A549 (cell line): ENCODE data around the gene EPN1. TPM values are rescaled to one million over a fixed set of nuclear protein-coding genes. Genes with fewer than 3 reads are reported as not detected.

ENCODE experiments used
- ATAC-seq, 2 experiments: fragments of 200-7000 bp in 1 of 2; fragments of >200 bp in 1 of 2; cut with Nextera tagmentation in 1 of 2; cut with Tn5 transposase in 1 of 2; 3 replicates each; pipeline versions ENCODE4 v1.8.0 to v1.9.1; 2018 to 2020; ENCODE audit warnings: mild to moderate bottlenecking in 1 of 2, moderate library complexity in 1 of 2
- CTCF ChIA-PET: fragments of 300-600 bp; sonication (Branson Sonifier 250); formaldehyde crosslinking; extraction: SDS; loops from one replicate; lab custom pipeline; 2021; ENCODE audit warnings: antibody characterized with exemption, inconsistent platforms; lab: Yijun Ruan, JAX
- POLR2A ChIA-PET: fragments of 350-600 bp; formaldehyde crosslinking; extraction: SDS; loops from one replicate; lab custom pipeline; 2021; ENCODE audit warnings: antibody characterized with exemption, inconsistent platforms; lab: Yijun Ruan, JAX
- DNase-seq, 2 experiments: peaks; one replicate each; pipeline versions ENCODE4 v3.0.0 to v3.0.0-alpha.2; 2011 to 2016; ENCODE audit warnings: low read depth in 1 of 2, low spot score in 1 of 2
- FAIRE-seq: peaks from 2 replicates; lab custom pipeline; 2011; peaks lifted over from hg19 to GRCh38; lab: Jason Lieb, UNC
- H3K27ac ChIP-seq, 2 experiments: fragments of >200 bp; sonication (Bioruptor Twin); formaldehyde crosslinking; 3 replicates each; pipeline ENCODE4 v1.5.1; 2016 to 2017
- H3K4me1 ChIP-seq: fragments of >200 bp; sonication (Bioruptor Twin); formaldehyde crosslinking; 3 replicates; pipeline ENCODE4 v1.6.1; 2016
- H3K4me2 ChIP-seq: fragments of >200 bp; sonication (Bioruptor Twin); formaldehyde crosslinking; 3 replicates; pipeline ENCODE4 v1.6.1; 2016
- H3K4me3 ChIP-seq: fragments of >200 bp; sonication (Bioruptor Twin); formaldehyde crosslinking; 3 replicates; pipeline ENCODE4 v1.5.1; 2016
- H3K9me3 ChIP-seq: fragments of >200 bp; sonication (Bioruptor Twin); formaldehyde crosslinking; 3 replicates; pipeline ENCODE4 v1.6.1; 2016
- CEBPB ChIP-seq, 2 experiments: fragments of >200 bp in 1 of 2; sonication (Bioruptor Twin) in 1 of 2; formaldehyde crosslinking in 1 of 2; IDR thresholded peaks; 2 replicates each; pipeline ENCODE4 v1.6.1; 2012 to 2016
- CHD2 ChIP-seq: fragments of 150-350 bp; IDR thresholded peaks from 2 replicates; pipeline ENCODE4 v1.6.1; 2014; ENCODE audit warnings: low read length; ENCODE audit not compliant: partially characterized antibody
- CTCF ChIP-seq: fragments of >200 bp; sonication (Bioruptor Twin); formaldehyde crosslinking; IDR thresholded peaks from 3 replicates; pipeline ENCODE4 v1.5.1; 2016
- EHMT2 ChIP-seq: fragments of 200-600 bp; sonication (generic); IDR thresholded peaks from 2 replicates; pipeline ENCODE4 v1.6.1; 2016; ENCODE audit warnings: antibody characterized with exemption, low read depth, mild to moderate bottlenecking, moderate library complexity
- ESRRA ChIP-seq: fragments of 150-350 bp; IDR thresholded peaks from 2 replicates; pipeline ENCODE4 v1.6.1; 2014; ENCODE audit warnings: mild to moderate bottlenecking, low read length, borderline replicate concordance
- FOSB ChIP-seq: fragments of 250-450 bp; sonication (Bioruptor Pico); IDR thresholded peaks from 2 replicates; pipeline ENCODE4 v1.5.0; 2020; ENCODE audit warnings: mild to moderate bottlenecking, moderate library complexity
- FOSL2 ChIP-seq, 2 experiments: fragments of 450-650 bp in 1 of 2; fragments of >200 bp in 1 of 2; sonication (Bioruptor Twin) in 1 of 2; formaldehyde crosslinking; IDR thresholded peaks; 2 replicates each; pipeline versions ENCODE4 v1.5.0 to v1.6.1; 2016 to 2020; ENCODE audit warnings: mild to moderate bottlenecking in 1 of 2, moderate library complexity in 1 of 2
- GATA3 ChIP-seq: IDR thresholded peaks from 2 replicates; pipeline ENCODE4 v1.6.1; 2012; ENCODE audit warnings: borderline replicate concordance
- HEYL ChIP-seq: fragments of 250-450 bp; sonication (Bioruptor Pico); IDR thresholded peaks from 2 replicates; pipeline ENCODE4 v1.8.0; 2021; ENCODE audit warnings: mild to moderate bottlenecking, moderate library complexity
- HOXA7 ChIP-seq: fragments of 250-450 bp; sonication (Bioruptor Pico); IDR thresholded peaks from 2 replicates; pipeline ENCODE4 v1.5.0; 2020; ENCODE audit warnings: mild to moderate bottlenecking, moderate library complexity
- HOXB13 ChIP-seq: fragments of 250-450 bp; sonication (Bioruptor Pico); IDR thresholded peaks from 2 replicates; pipeline ENCODE4 v1.5.0; 2020; ENCODE audit warnings: low read depth, mild to moderate bottlenecking, moderate library complexity
- KDM1A ChIP-seq: fragments of 200-600 bp; sonication (generic); IDR thresholded peaks from 2 replicates; pipeline ENCODE4 v1.6.1; 2016; ENCODE audit warnings: low read depth, mild to moderate bottlenecking
- MAFK ChIP-seq: fragments of 450-650 bp; IDR thresholded peaks from 2 replicates; pipeline ENCODE4 v1.6.1; 2014; ENCODE audit not compliant: partially characterized antibody
- NFE2L2 ChIP-seq: fragments of 150-350 bp; conservative IDR thresholded peaks from 2 replicates; pipeline ENCODE4 v1.6.1; 2014; ENCODE audit warnings: low read length
- NPAS2 ChIP-seq: fragments of 250-450 bp; sonication (Bioruptor Pico); IDR thresholded peaks from 2 replicates; pipeline ENCODE4 v1.8.0; 2022; ENCODE audit warnings: mild to moderate bottlenecking, moderate library complexity, borderline replicate concordance
- RAD21 ChIP-seq, 2 experiments: fragments of >200 bp in 1 of 2; sonication (Bioruptor Twin) in 1 of 2; formaldehyde crosslinking in 1 of 2; IDR thresholded peaks in 1 of 2; conservative IDR thresholded peaks in 1 of 2; 2 replicates in 1 of 2; 3 replicates in 1 of 2; pipeline ENCODE4 v1.6.1; 2012 to 2018; ENCODE audit warnings: inconsistent platforms in 1 of 2
- RCOR1 ChIP-seq: fragments of 150-350 bp; IDR thresholded peaks from 2 replicates; pipeline ENCODE4 v1.6.1; 2014; ENCODE audit warnings: antibody characterized with exemption, low read length, low read depth
- RFX5 ChIP-seq: fragments of 450-650 bp; IDR thresholded peaks from 2 replicates; pipeline ENCODE4 v1.7.1; 2014; ENCODE audit warnings: antibody characterized with exemption, mild to moderate bottlenecking, moderate library complexity
- SMC3 ChIP-seq: fragments of >200 bp; sonication (Bioruptor Twin); formaldehyde crosslinking; IDR thresholded peaks from 3 replicates; pipeline ENCODE4 v1.6.1; 2018; ENCODE audit warnings: inconsistent platforms
- SREBF2 ChIP-seq: fragments of 450-650 bp; IDR thresholded peaks from 2 replicates; pipeline ENCODE4 v1.6.1; 2014; ENCODE audit warnings: mild to moderate bottlenecking, moderate library complexity
- USF2 ChIP-seq: fragments of 450-650 bp; IDR thresholded peaks from 2 replicates; pipeline ENCODE4 v1.6.1; 2014; ENCODE audit warnings: antibody characterized with exemption
- ZC3H11A ChIP-seq: fragments of 450-650 bp; IDR thresholded peaks from 2 replicates; pipeline ENCODE4 v1.6.1; 2014; ENCODE audit warnings: antibody characterized with exemption, mild to moderate bottlenecking
- ZFP36 ChIP-seq: fragments of 450-650 bp; IDR thresholded peaks from 2 replicates; pipeline ENCODE4 v1.6.1; 2014; ENCODE audit warnings: borderline replicate concordance; ENCODE audit not compliant: partially characterized antibody
- ZSCAN20 ChIP-seq: fragments of 250-450 bp; sonication (Bioruptor Pico); IDR thresholded peaks from 2 replicates; pipeline ENCODE4 v1.8.0; 2022; ENCODE audit warnings: mild to moderate bottlenecking, moderate library complexity
- WGBS: methylation state at CpG from one replicate; pipeline ENCODE4 v1.1.6; 2017; ENCODE audit errors: missing lambda C conversion rate; 5-methylcytosine and 5-hydroxymethylcytosine counted together
- polyA plus RNA-seq, 4 experiments: library from polyadenylated mRNA; depleted of rRNA in 3 of 4; stranded (reverse); fragments of >200 nt; fragmentation: RNase III in 1 of 4; extraction: RNeasy Plus Mini Kit Qiagen cat#74134 plus additional on column Dnase treatment in 1 of 4; gene quantifications; 2 replicates in 3 of 4; 3 replicates in 1 of 4; pipeline ENCODE4 v1.2.3, GENCODE V29; 2011 to 2017
- TF ChIP-seq, protein P1 (sequence below): fragments of 200-600 bp; sonication (generic); IDR thresholded peaks from 2 replicates; pipeline ENCODE4 v1.6.1; 2016; ENCODE audit warnings: antibody characterized with exemption, mild to moderate bottlenecking, moderate library complexity
- TF ChIP-seq, protein P2 (sequence below): fragments of >200 bp; sonication (Bioruptor Twin); formaldehyde crosslinking; IDR thresholded peaks from 2 replicates; pipeline ENCODE4 v1.6.1; 2016

EPN1 gene
- polyA plus RNA-seq, 2 of the 4 experiments (the other 2 are of a cell fraction) = 43.7 to 139 TPM

DNA sequence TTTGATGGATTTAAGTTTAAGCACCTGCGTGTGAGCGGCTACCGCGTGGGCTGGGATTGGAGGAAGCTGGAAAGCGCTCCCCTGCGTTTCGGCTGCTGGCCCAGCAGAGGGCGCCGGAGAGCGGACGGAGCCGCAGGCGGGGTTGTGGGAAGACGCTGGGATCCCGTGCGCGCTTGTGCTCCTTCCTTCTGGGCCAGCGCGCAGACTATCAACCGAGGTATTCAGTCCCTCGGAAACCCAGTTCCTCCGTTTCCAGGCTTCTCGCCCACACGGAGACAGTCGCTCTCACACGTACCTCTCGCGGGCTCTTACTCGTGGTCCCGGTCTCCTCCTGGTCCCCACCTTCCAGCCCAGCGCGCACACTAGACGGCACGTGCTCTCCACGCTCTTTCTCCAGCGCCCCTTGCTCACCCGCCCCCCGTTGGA is 28.8 kb downstream of the EPN1 start:
- ATAC-seq (peak in 1 of 2 experiments; percentile 63; a peak in 3 of 6 replicates), DNase-seq (peak in 1 of 2 experiments; percentile 41), FAIRE-seq (no peak)
- Histone ChIP-seq H3K9me3 (peaks cover 46% of the 10 kb centered on the region), H3K4me3 (no peak overlapping the region), H3K4me1 (no peaks in the 10 kb centered on the region), H3K4me2 (no peak overlapping the region), H3K27ac (no peak overlapping the region)
- TF ChIP-seq SREBF2 (no peak), RAD21 (conservative IDR thresholded peaks at IDR 0.05 in 1 of 2, IDR thresholded peaks at IDR 0.05 in 1 of 2) (0 out of 5 replicates have a peak, but pooled peaks of 1 of the 2 experiments have one; percentile 12), EHMT2 (no peak), HEYL (CRISPR knock-in tag) (no peak), NPAS2 (CRISPR knock-in tag) (no peak), SMC3 (no peak), ZSCAN20 (no peak)
- TF ChIP-seq, protein P1, sequence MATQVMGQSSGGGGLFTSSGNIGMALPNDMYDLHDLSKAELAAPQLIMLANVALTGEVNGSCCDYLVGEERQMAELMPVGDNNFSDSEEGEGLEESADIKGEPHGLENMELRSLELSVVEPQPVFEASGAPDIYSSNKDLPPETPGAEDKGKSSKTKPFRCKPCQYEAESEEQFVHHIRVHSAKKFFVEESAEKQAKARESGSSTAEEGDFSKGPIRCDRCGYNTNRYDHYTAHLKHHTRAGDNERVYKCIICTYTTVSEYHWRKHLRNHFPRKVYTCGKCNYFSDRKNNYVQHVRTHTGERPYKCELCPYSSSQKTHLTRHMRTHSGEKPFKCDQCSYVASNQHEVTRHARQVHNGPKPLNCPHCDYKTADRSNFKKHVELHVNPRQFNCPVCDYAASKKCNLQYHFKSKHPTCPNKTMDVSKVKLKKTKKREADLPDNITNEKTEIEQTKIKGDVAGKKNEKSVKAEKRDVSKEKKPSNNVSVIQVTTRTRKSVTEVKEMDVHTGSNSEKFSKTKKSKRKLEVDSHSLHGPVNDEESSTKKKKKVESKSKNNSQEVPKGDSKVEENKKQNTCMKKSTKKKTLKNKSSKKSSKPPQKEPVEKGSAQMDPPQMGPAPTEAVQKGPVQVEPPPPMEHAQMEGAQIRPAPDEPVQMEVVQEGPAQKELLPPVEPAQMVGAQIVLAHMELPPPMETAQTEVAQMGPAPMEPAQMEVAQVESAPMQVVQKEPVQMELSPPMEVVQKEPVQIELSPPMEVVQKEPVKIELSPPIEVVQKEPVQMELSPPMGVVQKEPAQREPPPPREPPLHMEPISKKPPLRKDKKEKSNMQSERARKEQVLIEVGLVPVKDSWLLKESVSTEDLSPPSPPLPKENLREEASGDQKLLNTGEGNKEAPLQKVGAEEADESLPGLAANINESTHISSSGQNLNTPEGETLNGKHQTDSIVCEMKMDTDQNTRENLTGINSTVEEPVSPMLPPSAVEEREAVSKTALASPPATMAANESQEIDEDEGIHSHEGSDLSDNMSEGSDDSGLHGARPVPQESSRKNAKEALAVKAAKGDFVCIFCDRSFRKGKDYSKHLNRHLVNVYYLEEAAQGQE = no peak
- CTCF ChIA-PET = interaction anchor here (1.0 to 2.6 kb wide), 6 partner anchors 8 to 619 kb away, joined by 3 to 7 read pairs (median 4); no protein-coding TSS in a partner anchor
- POLR2A ChIA-PET = no interaction called here
- whole genome bisulfite sequencing = 92% methylated on average over 38 of the region's 38 CpGs

DNA sequence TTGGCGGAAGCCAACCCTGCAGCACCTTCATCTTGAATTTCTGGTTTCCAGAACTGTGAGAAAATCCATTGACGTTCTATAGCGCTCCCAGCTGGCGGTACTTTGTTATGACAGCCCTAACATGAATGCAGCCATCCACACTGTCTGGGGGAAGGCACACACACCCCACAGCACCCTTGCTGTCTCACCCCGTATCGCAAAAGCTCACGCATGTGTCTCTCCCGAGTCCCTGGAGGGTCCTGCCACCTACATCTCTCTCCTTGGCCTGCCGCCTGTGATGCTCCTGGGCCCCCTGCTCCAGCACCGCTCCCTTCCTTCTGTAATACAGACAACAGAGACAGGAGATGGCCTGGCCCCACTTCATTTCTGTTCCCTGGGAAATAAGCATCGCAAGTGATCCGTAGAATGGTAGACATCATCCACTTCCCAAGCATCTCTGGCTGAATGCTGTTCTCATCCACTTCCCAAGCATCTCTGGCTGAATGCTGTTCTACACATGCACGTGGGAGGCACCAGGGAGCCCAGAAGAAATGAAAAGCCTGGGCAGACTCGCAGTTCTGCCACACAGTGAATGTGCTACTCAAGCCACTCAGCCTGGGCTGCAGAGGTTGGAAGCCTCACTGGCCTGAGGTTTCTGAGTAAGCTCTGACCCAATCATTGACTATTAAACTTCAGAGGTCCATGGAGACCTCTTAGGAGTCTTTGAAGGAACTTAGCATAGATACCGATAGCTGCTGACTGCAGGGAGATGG is 29.6 kb downstream of the EPN1 start:
- ChIA-PET CTCF (interaction anchor here (1.2 to 1.9 kb wide), 3 partner anchors 9 to 620 kb away, joined by 3 to 7 read pairs (median 4); no protein-coding TSS in a partner anchor), POLR2A (no interaction called here)
- H3K4me1 ChIP-seq = no peaks in the 10 kb centered on the region
- no peak overlapping the region for H3K4me2 ChIP-seq
- no peak for DNase-seq
- no peak overlapping the region for H3K27ac ChIP-seq
- H3K4me3 ChIP-seq = no peak overlapping the region
- WGBS = 94% methylated on average over 15 of the region's 15 CpGs
- peaks cover 47% of the 10 kb centered on the region for H3K9me3 ChIP-seq
- FAIRE-seq = no peak
- TF ChIP-seq RAD21 (conservative IDR thresholded peaks at IDR 0.05 in 1 of 2, IDR thresholded peaks at IDR 0.05 in 1 of 2) (no peak), USF2 (no peak), HOXA7 (CRISPR knock-in tag) (no peak), NPAS2 (CRISPR knock-in tag) (no peak), CEBPB (IDR thresholded peaks at IDR 0.05) (no peak), RCOR1 (no peak), FOSL2 (IDR thresholded peaks at IDR 0.05) (no peak), FOSL2 (CRISPR knock-in tag; IDR thresholded peaks at IDR 0.05) (no peak), GATA3 (no peak), EHMT2 (no peak)
- peak in 1 of 2 experiments; percentile 15; a peak in 2 of 6 replicates for ATAC-seq

DNA sequence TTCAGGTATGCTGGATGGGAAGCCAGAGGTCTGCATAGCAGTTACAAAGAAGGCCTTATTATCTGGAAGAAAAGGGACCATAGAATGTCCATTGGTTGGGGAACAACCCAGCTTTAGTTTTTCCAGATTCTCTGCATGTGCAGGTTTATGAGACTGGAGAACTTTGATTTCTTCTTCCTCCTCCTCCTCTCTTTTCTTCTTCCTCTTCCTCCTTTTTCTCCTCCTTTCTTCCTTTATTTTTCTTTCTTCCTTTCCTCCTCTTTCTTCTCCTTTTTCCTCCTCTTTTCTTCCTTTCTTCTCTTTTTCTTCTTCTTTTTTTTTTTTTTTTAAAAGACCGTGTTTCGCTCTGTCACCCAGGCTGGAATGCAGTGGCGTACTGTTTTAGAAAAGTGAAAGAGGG is 30.9 kb downstream of the EPN1 start:
- DNase-seq (no peak), ATAC-seq (no peak), FAIRE-seq (no peak)
- whole genome bisulfite sequencing = 89% methylated on average over 3 of the region's 3 CpGs
- peaks cover 47% of the 10 kb centered on the region for H3K9me3 ChIP-seq
- H3K4me2 ChIP-seq = no peak overlapping the region
- H3K4me1 ChIP-seq = no peaks in the 10 kb centered on the region
- CTCF ChIA-PET = no interaction called here
- POLR2A ChIA-PET = no interaction called here
- no peak overlapping the region for H3K27ac ChIP-seq
- H3K4me3 ChIP-seq = no peak overlapping the region
- TF ChIP-seq HOXB13 (CRISPR knock-in tag) = no peak
- no peak for TF ChIP-seq ZFP36
- TF ChIP-seq KDM1A = no peak
- no peak for TF ChIP-seq CHD2
- TF ChIP-seq FOSB (CRISPR knock-in tag) = no peak
- TF ChIP-seq ZC3H11A = no peak
- no peak for TF ChIP-seq ESRRA
- TF ChIP-seq NFE2L2 = no peak
- TF ChIP-seq, protein P2, sequence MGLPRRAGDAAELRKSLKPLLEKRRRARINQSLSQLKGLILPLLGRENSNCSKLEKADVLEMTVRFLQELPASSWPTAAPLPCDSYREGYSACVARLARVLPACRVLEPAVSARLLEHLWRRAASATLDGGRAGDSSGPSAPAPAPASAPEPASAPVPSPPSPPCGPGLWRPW = no peak
- no peak for TF ChIP-seq RFX5
- no peak for TF ChIP-seq MAFK
- TF ChIP-seq CTCF = no peak
